Hair follicular keratinocyte (primary cell): ENCODE data around the gene HBG2. TPM values are rescaled to one million over a fixed set of nuclear protein-coding genes. Genes with fewer than 3 reads are reported as not detected.

Experiments used
- total RNA-seq: library from RNA; depleted of rRNA; stranded (reverse); fragments of >200 nt; gene quantifications from 2 replicates; pipeline ENCODE4 v1.2.3, GENCODE V29; 2015

The HBG2 gene
- total RNA-seq: not detected in 2 replicates

DNA sequence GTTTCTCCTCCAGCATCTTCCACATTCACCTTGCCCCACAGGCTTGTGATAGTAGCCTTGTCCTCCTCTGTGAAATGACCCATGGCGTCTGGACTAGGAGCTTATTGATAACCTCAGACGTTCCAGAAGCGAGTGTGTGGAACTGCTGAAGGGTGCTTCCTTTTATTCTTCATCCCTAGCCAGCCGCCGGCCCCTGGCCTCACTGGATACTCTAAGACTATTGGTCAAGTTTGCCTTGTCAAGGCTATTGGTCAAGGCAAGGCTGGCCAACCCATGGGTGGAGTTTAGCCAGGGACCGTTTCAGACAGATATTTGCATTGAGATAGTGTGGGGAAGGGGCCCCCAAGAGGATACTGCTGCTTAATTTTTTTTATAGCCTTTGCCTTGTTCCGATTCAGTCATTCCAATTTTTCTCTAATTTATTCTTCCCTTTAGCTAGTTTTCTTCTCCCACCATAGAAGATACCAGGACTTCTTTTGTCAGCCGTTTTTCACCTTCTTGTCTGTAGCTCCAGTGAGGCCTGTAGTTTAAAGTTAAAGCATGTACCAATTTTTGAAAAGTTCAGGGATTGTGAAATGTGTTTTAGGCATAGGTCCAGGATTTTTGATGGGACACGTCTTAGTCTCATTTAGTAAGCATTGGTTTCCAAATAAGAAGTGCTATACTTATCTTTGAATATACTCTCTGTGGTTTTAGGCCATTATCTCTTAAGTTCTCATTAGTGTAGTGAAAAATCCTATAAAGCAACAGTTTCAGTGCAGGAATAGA, at the start of gene HBG2:
HBG2 (minus strand) TSS at position 136 of the 768 bp plus-strand sequence; CDS start at position 83, 53 bp downstream.

DNA sequence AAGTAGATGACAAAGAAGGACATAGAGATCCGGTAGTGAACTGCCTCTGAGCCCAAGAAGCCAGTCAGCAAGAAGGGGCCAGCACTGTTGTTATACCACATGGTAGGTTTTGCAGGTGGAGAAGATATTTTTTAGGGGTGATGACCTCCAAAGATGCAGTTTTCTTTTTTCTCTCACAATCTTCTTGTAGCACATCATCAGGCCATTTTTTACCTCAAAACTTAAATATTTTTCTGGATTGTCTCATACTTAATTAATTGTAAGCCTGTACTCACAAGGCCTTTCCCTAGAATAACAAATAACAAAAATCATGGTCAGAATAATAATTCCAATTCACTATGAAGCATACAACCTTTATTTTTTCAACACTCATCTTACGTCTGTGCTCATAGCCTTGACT, 47.3 kb upstream of the HBG2 start, which contains the start of gene OR51B4:
OR51B4 (minus strand) TSS at position 101 of the 400 bp plus-strand sequence; CDS start at position 101, 0 bp downstream.

GRCh38 chr11:5269715-5270147, 15.2 kb upstream of the HBG2 start, which contains the start of gene HBE1:
HBE1 (minus strand) TSS chr11:5269945; CDS start chr11:5269890, 55 bp downstream.

GRCh38 chr11:5249807-5250396, 4.7 kb downstream of the HBG2 start, which contains the start of gene HBG1:
HBG1 (minus strand) TSS chr11:5249857; CDS start chr11:5249804, 53 bp downstream.

GRCh38 chr11:5234381-5234834, 20.2 kb downstream of the HBG2 start, which contains the start of gene HBD:
HBD (minus strand) TSS chr11:5234483; CDS start chr11:5234433, 50 bp downstream.

DNA sequence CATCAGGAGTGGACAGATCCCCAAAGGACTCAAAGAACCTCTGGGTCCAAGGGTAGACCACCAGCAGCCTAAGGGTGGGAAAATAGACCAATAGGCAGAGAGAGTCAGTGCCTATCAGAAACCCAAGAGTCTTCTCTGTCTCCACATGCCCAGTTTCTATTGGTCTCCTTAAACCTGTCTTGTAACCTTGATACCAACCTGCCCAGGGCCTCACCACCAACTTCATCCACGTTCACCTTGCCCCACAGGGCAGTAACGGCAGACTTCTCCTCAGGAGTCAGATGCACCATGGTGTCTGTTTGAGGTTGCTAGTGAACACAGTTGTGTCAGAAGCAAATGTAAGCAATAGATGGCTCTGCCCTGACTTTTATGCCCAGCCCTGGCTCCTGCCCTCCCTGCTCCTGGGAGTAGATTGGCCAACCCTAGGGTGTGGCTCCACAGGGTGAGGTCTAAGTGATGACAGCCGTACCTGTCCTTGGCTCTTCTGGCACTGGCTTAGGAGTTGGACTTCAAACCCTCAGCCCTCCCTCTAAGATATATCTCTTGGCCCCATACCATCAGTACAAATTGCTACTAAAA, 27.8 kb downstream of the HBG2 start, which contains the start of gene HBB:
HBB (minus strand) TSS at position 340 of the 579 bp plus-strand sequence; CDS start at position 290, 50 bp downstream.

Other genes with a start within 250 kb of the HBG2 start
- gene OR52J3, start 208.3 kb downstream of the HBG2 start, total RNA-seq: not detected in 2 replicates
- not detected in 2 replicates for gene OR52E2, start 195.2 kb downstream of the HBG2 start, total RNA-seq
- gene OR52E1, start 185.2 kb downstream of the HBG2 start, total RNA-seq: not detected in 2 replicates
- not detected in 2 replicates for gene OR52A5, start 116.4 kb downstream of the HBG2 start, total RNA-seq
- not detected in 2 replicates for gene OR52A1, start 100.0 kb downstream of the HBG2 start, total RNA-seq
- gene OR51V1, start 54.1 kb downstream of the HBG2 start, total RNA-seq: not detected in 2 replicates
- not detected in 2 replicates for gene HBB, start 27.7 kb downstream of the HBG2 start, total RNA-seq
- not detected in 2 replicates for gene HBD, start 20.3 kb downstream of the HBG2 start, total RNA-seq
- gene HBG1, start 4.9 kb downstream of the HBG2 start, total RNA-seq: not detected in 2 replicates
- not detected in 2 replicates for gene HBE1, start 15.2 kb upstream of the HBG2 start, total RNA-seq
- not detected in 2 replicates for gene OR51B4, start 47.2 kb upstream of the HBG2 start, total RNA-seq
- not detected in 2 replicates for gene OR51B2, start 69.5 kb upstream of the HBG2 start, total RNA-seq
- gene OR51B5, start 88.7 kb upstream of the HBG2 start, total RNA-seq: not detected in 2 replicates
- gene OR51B6, start 96.7 kb upstream of the HBG2 start, total RNA-seq: not detected in 2 replicates
- not detected in 2 replicates for gene OR51M1, start 129.0 kb upstream of the HBG2 start, total RNA-seq
- not detected in 2 replicates for gene OR51Q1, start 167.3 kb upstream of the HBG2 start, total RNA-seq
- gene OR51I1, start 186.7 kb upstream of the HBG2 start, total RNA-seq: not detected in 2 replicates
- gene OR51I2, start 194.5 kb upstream of the HBG2 start, total RNA-seq: not detected in 2 replicates
- not detected in 2 replicates for gene OR52D1, start 233.9 kb upstream of the HBG2 start, total RNA-seq